GM12873 (cell line): ENCODE measurements around the gene DCHS2.

Source experiments
- CTCF ChIP-seq: IDR thresholded peaks from 2 replicates; pipeline ENCODE4 v1.5.1; 2012; ENCODE audit warnings: low read depth, mild to moderate bottlenecking, moderate library complexity, low read length, control low read depth; ENCODE audit not compliant: insufficient read depth; ENCODE audit errors: missing control alignments

The DCHS2 gene

DNA sequence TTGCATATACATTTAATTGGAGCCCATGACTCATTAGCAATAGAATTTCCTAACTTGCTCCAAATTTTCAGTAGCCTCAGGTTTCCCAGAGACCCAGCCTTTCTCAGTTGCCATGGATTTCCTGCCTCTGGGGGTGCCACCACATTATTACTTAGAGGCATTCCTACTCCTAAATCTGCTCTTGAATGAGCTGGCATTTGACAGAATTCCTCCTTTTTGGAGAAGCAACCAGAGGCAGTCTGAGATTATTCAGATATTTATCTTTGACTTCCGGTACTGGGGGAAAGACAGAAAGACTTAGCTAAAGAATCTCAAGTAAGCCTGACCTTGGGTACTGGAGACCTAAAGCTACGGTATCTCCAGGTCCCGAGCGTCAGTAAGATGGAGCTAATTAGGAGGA, 76.3 kb downstream of the DCHS2 start:
- TF ChIP-seq CTCF = no peak

DNA sequence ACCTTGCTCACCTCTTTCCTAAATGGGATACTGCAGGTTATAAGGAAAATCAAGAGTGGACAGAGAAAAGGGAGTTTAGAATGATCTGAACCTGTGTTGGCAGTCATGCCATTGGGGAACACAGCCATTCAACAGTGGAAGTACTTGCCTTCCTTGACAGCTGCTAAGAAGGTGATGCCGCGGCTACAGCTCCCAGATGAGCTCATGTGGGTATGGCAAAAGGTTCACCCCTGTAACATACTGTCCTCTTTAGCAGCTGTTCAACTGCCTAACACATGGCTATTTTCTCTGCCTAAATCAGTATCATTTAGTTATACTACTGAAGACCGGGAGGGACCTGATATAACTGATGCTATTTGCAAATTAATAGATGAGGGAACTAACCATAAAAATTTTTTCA, 76.8 kb downstream of the DCHS2 start:
- TF ChIP-seq CTCF = no peak

DNA sequence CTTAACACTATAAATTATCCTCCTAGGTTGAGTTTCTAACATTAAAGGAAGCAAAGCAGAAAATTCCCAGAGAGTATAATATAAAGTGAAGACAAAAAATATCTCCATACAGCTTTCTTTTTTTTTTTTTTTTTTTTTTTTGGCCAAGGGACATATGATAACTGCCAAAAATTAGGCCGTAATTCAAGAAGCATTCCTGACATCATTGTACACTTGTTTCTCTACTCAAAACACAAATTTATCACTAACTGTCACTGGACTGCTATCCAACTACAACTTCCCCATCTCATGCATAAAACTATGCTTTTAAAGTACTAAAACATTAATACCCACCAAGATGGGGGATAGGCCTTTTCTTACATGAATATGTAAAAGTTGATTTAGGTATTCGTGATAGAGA, 77.2 kb downstream of the DCHS2 start:
- no peak for TF ChIP-seq CTCF

GRCh38 chr4:154407443-154407842, 84.2 kb downstream of the DCHS2 start:
- TF ChIP-seq CTCF = no peak

- no peak for TF ChIP-seq CTCF
Measured at GRCh38 chr4:154406018-154406795, 85.4 kb downstream of the DCHS2 start.

DNA sequence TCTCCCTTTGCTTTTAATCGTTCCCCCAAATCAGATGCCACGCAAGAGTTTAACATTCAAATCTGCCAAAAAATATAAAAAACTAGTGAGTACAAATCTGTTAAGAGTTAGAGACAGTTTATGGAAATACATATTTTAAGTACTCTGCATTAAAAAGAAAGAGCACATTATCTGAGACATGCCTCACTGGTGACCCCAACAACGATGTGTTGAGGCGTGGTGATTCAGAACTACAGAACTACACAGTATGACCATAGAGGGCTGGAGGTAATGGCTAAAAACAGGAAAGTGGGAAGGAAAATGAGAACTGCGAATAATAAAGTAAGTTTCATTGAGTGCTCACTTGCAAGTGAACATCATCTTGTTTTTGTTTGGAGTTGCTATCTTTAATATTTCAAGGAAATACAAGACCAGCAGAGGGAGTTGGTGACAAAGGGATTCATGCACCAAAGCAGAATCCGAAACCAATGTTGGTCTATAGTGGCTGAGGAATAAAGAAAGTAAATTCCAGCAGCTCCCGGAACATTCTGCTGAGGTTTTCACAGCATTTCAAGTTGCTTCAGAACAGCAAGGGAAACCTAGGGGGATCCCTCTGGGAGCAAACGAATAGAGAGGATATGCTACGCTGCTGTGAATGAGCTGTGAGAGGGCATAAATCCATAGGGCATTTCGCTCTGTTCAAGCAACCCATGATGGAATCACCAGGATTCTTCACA, 92.2 kb downstream of the DCHS2 start:
- TF ChIP-seq CTCF = no peak

DNA sequence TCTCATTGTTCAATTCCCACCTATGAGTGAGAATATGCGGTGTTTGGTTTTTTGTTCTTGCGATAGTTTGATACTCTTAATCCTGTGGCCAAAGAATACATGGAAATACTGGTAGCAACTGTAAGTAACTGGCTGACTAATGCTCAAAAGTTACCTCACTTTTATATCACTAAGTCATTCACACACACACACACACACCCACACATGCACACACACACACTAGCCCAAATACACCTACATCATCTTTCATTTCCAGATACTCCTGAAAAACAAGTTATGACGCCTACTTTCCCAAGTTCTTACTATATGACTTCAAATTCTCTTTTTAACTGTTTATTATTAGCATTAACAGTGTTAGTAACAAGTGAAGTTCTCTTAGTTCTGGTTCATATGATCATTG, 101.3 kb downstream of the DCHS2 start:
- no peak for TF ChIP-seq CTCF
